A673 (cell line): ENCODE results near the gene MYO5A.

Source experiments
- CTCF ChIP-seq: fragments of 300-800, 200-600 bp; sonication (generic); conservative IDR thresholded peaks from 2 replicates; pipeline ENCODE4 v1.5.1; 2017; ENCODE audit warnings: low read depth, mild to moderate bottlenecking, antibody characterized with exemption, low read length, moderate library complexity, mixed read lengths
- EZH2 ChIP-seq: fragments of 200-600 bp; sonication (generic); IDR thresholded peaks from 2 replicates; pipeline ENCODE4 v1.6.1; 2017; ENCODE audit warnings: borderline replicate concordance, low read depth, mild to moderate bottlenecking, mixed read lengths, antibody characterized with exemption, low read length; ENCODE audit not compliant: poor library complexity, severe bottlenecking

GRCh38 chr15:52485290-52485689 is 43.4 kb downstream of the MYO5A start:
- TF ChIP-seq CTCF (no peak), EZH2 (no peak)
